Measurements from ENCODE around the gene MACROD1. TPM values are rescaled to one million over a fixed set of nuclear protein-coding genes. Genes with fewer than 3 reads are reported as not detected.

The MACROD1 gene
- total RNA-seq, 3 donors from 2014 or later (not counting 1 experiment from before 2014, with no cell fraction given): 0.73 to 3.3 (median 1.8) TPM

DNA sequence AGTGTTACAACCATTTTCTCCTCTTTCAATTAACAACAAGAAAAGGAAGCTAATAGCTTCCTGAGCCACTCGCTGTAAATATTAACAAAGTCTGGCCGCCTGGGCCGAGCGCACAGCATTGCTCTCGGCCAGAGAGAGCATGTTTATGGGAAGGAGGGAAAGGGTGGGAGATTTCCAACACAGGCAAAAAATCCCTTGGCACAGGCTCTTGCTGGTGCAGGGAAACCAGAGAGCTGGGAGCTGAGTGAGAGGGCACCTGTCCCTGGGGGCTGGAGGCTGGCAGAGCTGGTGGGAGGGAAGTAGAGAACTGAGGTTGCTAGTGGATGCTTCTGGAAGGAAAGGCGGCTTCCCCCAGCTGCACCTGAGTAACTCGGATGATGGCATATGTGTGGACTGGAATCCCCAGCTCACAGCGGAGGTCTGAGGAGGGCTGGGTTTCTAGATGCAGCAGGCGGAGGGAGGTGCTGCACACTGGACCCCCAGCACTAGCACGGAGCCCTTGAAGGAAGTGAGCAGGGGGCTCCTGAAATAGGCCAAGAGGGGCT lies 70.6 kb downstream of the MACROD1 start:
- H3K36me3 ChIP-seq (ENCODE audit: control insufficient read depth, insufficient read depth, low read length): no peaks in the 10 kb centered on the region
- no peak overlapping the region for H3K4me3 ChIP-seq (ENCODE audit: low read length)
- H3K27ac Mint-ChIP-seq: no peak overlapping the region
- H3K4me1 ChIP-seq (ENCODE audit: control insufficient read depth, insufficient read depth, low read length): peaks cover 2% of the 10 kb centered on the region
- ATAC-seq: no peak
- no peak for DNase-seq
- H3K27ac ChIP-seq (ENCODE audit: low read length): no peak overlapping the region
- no peaks in the 10 kb centered on the region for H3K4me1 Mint-ChIP-seq
- no peaks in the 10 kb centered on the region for H3K36me3 Mint-ChIP-seq
- H3K27me3 ChIP-seq (ENCODE audit: control insufficient read depth, insufficient read depth, low read length): no peaks in the 10 kb centered on the region
- WGBS (ENCODE audit: insufficient coverage): 88% methylated on average over 10 of the region's 10 CpGs
- no peaks in the 10 kb centered on the region for H3K9me3 ChIP-seq (ENCODE audit: control insufficient read depth, insufficient read depth, low read length)
- peaks cover 0 to 5% of the 10 kb centered on the region in 2 donors for H3K27me3 Mint-ChIP-seq (ENCODE audit: low read depth in 2 of 2)
- no peaks in the 10 kb centered on the region for H3K9me3 Mint-ChIP-seq
- no peak overlapping the region for H3K4me3 Mint-ChIP-seq
- TF ChIP-seq, protein P1, sequence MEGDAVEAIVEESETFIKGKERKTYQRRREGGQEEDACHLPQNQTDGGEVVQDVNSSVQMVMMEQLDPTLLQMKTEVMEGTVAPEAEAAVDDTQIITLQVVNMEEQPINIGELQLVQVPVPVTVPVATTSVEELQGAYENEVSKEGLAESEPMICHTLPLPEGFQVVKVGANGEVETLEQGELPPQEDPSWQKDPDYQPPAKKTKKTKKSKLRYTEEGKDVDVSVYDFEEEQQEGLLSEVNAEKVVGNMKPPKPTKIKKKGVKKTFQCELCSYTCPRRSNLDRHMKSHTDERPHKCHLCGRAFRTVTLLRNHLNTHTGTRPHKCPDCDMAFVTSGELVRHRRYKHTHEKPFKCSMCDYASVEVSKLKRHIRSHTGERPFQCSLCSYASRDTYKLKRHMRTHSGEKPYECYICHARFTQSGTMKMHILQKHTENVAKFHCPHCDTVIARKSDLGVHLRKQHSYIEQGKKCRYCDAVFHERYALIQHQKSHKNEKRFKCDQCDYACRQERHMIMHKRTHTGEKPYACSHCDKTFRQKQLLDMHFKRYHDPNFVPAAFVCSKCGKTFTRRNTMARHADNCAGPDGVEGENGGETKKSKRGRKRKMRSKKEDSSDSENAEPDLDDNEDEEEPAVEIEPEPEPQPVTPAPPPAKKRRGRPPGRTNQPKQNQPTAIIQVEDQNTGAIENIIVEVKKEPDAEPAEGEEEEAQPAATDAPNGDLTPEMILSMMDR (IDR thresholded peaks at IDR 0.05): no peak
- intact Hi-C loops (cut with micrococcal nuclease): no loop called here

- no peak for DNase-seq
Observed at GRCh38 chr11:64094463-64095260, 71.3 kb downstream of the MACROD1 start.

DNA sequence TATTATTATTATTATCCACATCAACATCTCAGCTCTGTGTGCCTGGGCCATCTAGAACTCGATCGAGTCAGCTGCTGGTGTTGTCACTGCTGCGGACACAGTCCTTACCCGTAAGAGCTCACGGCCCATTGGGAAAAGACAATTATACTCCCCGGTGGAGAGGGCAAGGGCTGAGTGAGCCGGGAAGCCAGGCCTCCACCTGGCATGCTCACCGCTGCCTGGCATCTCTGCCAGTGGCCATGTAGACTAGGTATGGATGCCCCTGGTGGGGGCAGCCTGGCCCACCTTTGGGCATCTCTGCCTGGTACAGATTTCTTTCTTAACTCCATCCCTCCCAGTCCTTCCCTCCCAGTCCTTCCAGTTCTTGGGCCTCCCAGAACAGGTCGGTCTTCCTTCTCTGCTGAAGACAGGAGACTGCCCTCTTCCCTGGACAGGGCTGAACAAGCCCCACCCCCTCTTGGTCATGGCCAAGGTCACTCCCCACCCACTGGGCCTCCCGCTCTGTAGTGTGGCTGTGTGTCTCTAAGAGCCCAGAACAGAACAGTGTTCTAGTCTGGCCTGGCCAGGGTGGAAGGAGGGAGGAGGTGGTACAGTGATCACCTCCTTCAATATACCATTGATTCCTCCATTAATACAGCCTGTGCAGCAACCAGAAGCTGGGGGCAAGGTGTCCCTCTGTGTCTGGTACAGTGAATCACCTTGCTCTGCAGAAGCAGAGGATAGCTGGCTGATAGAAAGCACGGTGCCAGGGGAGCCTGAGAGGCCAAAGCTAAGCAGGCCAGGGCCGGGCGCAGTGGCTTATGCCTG lies 72.5 kb downstream of the MACROD1 start:
- Histone ChIP-seq H3K4me1 (ENCODE audit: control insufficient read depth, insufficient read depth, low read length) (peaks cover 5% of the 10 kb centered on the region), H3K4me3 (ENCODE audit: low read length) (no peak overlapping the region), H3K27ac (ENCODE audit: low read length) (no peak overlapping the region), H3K36me3 (ENCODE audit: control insufficient read depth, insufficient read depth, low read length) (no peaks in the 10 kb centered on the region), H3K27me3 (ENCODE audit: control insufficient read depth, insufficient read depth, low read length) (no peaks in the 10 kb centered on the region), H3K9me3 (ENCODE audit: control insufficient read depth, insufficient read depth, low read length) (no peaks in the 10 kb centered on the region)
- Mint-ChIP-seq H3K27ac (no peak overlapping the region), H3K4me3 (no peak overlapping the region), H3K27me3 (ENCODE audit: low read depth in 2 of 2) (no peaks in the 10 kb centered on the region), H3K4me1 (no peaks in the 10 kb centered on the region), H3K9me3 (no peaks in the 10 kb centered on the region), H3K36me3 (no peaks in the 10 kb centered on the region)
- WGBS (ENCODE audit: insufficient coverage): 98% methylated on average over 12 of the region's 13 CpGs
- no peak for ATAC-seq
- intact Hi-C loops (cut with micrococcal nuclease): no loop called here
- no peak for DNase-seq
- TF ChIP-seq, protein P1 (IDR thresholded peaks at IDR 0.05): no peak

More at GRCh38 chr11:64094463-64095260, 71.3 kb downstream of the MACROD1 start:
- Histone ChIP-seq H3K36me3 (ENCODE audit: control insufficient read depth, insufficient read depth, low read length) (no peaks in the 10 kb centered on the region), H3K9me3 (ENCODE audit: control insufficient read depth, insufficient read depth, low read length) (no peaks in the 10 kb centered on the region), H3K27ac (ENCODE audit: low read length) (no peak overlapping the region), H3K4me1 (ENCODE audit: control insufficient read depth, insufficient read depth, low read length) (peaks cover 5% of the 10 kb centered on the region), H3K4me3 (ENCODE audit: low read length) (no peak overlapping the region), H3K27me3 (ENCODE audit: control insufficient read depth, insufficient read depth, low read length) (no peaks in the 10 kb centered on the region)
- WGBS (ENCODE audit: insufficient coverage): 75% methylated on average over 20 of the region's 20 CpGs
- intact Hi-C loops (cut with micrococcal nuclease): no loop called here
- H3K27ac Mint-ChIP-seq: no peak overlapping the region
- no peaks in the 10 kb centered on the region for H3K9me3 Mint-ChIP-seq
- H3K36me3 Mint-ChIP-seq: no peaks in the 10 kb centered on the region
- peaks cover 0 to 5% of the 10 kb centered on the region in 2 donors for H3K27me3 Mint-ChIP-seq (ENCODE audit: low read depth in 2 of 2)
- no peak overlapping the region for H3K4me3 Mint-ChIP-seq
- no peaks in the 10 kb centered on the region for H3K4me1 Mint-ChIP-seq
- TF ChIP-seq, protein P1 (IDR thresholded peaks at IDR 0.05): no peak
- no peak for ATAC-seq
